MCF 10A (cell line): ENCODE measurements around the gene PAX5. TPM values are rescaled to one million over a fixed set of nuclear protein-coding genes. Genes with fewer than 3 reads are reported as not detected.

Experiments
- BruUV-seq: library from RNA; stranded (reverse); fragments of 400-500 nt; replicated peaks from 2 replicates; lab custom pipeline; 2021; lab: Mats Ljungman, UMichigan
- CTCF ChIA-PET: fragments of 300-600 bp; sonication (Branson Sonifier 250); formaldehyde crosslinking; extraction: SDS; loops from one replicate; lab custom pipeline; 2021; ENCODE audit warnings: antibody characterized with exemption, inconsistent platforms; lab: Yijun Ruan, JAX
- POLR2A ChIA-PET: fragments of 300-600, 350-650 bp; sonication (Branson Sonifier 250); formaldehyde crosslinking; extraction: SDS; loops from one replicate; lab custom pipeline; 2020; ENCODE audit warnings: antibody characterized with exemption, inconsistent platforms; lab: Yijun Ruan, JAX
- DNase-seq: peaks from one replicate; pipeline ENCODE4 v3.0.0-alpha.2; 2018; ENCODE audit not compliant: unreplicated experiment
- H3K27ac Mint-ChIP-seq: one replicate; pipeline ENCODE4 v1.8.0; 2022; ENCODE audit warnings: mild to moderate bottlenecking, low read depth, mixed read lengths; ENCODE audit not compliant: unreplicated experiment
- H3K27me3 Mint-ChIP-seq: one replicate; pipeline ENCODE4 v1.8.0; 2022; ENCODE audit warnings: mixed read lengths; ENCODE audit not compliant: insufficient read depth, unreplicated experiment
- H3K36me3 Mint-ChIP-seq: one replicate; pipeline ENCODE4 v1.8.0; 2022; ENCODE audit warnings: mild to moderate bottlenecking, moderate library complexity, mixed read lengths; ENCODE audit not compliant: insufficient read depth, unreplicated experiment
- H3K4me1 Mint-ChIP-seq: one replicate; pipeline ENCODE4 v1.8.0; 2022; ENCODE audit warnings: mixed read lengths; ENCODE audit not compliant: insufficient read depth, unreplicated experiment
- H3K4me3 Mint-ChIP-seq: one replicate; pipeline ENCODE4 v1.8.0; 2022; ENCODE audit warnings: mild to moderate bottlenecking, moderate library complexity, mixed read lengths; ENCODE audit not compliant: unreplicated experiment
- H3K9me3 Mint-ChIP-seq: one replicate; pipeline ENCODE4 v1.8.0; 2022; ENCODE audit warnings: mixed read lengths; ENCODE audit not compliant: unreplicated experiment
- intact Hi-C: fragments of 100-400 bp; cut with micrococcal nuclease; formaldehyde crosslinking; loops from 2 replicates; pipeline ENCODE4 v1.14.1; 2022
- microRNA-seq: library from miRNA; unstranded; fragments of <30 nt; microRNA quantifications from one replicate; pipeline ENCODE4 v1.2.0, GENCODE V29; 2022
- total RNA-seq: library from RNA; stranded (reverse); gene quantifications from 2 replicates; pipeline ENCODE4 v1.2.3, GENCODE V29; 2022
- TF ChIP-seq, protein P1 (sequence below): fragments of 200-600 bp; IDR thresholded peaks from one replicate; pipeline ENCODE4 v1.8.0; 2022; ENCODE audit warnings: antibody characterized with exemption, mild to moderate bottlenecking; ENCODE audit not compliant: unreplicated experiment

Gene PAX5
- total RNA-seq, 1 experiment from 2014 or later = not detected

DNA sequence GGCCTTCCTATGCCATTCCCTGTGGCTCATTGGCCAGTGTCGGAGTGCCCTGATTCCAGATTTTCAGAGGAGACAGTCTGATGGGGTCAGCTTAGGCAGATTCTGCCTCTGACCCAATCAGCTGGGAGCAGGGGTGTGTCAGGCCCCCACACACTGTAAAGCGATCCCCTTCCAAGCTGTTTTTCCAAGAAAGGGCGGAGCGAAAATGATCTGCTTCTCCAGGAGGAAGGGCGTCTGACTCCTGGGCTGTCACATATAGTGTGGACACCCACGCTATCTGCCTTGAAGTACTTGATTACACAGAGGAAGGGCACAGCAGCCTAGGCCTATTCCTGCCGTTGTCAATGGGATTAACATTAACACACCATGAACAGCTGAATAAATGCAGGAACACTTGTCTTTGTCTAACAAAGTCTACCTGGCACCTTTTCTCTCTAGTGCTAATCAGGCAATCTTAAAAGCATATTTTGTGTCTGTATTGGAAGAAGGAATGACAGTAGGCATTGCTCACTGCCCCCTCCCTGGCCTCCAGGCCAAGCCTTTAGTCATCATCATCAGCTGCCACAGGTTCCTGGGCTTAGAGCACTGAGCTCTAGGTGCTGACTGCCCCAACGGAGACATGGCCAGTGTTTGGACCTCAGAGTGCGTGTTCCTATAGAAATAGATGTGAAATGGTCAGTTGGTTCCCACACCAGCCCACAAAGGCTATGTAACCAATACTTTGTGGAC, 242.7 kb downstream of the PAX5 start:
- H3K4me3 Mint-ChIP-seq = no peak overlapping the region
- no peaks in the 10 kb centered on the region for H3K9me3 Mint-ChIP-seq

DNA sequence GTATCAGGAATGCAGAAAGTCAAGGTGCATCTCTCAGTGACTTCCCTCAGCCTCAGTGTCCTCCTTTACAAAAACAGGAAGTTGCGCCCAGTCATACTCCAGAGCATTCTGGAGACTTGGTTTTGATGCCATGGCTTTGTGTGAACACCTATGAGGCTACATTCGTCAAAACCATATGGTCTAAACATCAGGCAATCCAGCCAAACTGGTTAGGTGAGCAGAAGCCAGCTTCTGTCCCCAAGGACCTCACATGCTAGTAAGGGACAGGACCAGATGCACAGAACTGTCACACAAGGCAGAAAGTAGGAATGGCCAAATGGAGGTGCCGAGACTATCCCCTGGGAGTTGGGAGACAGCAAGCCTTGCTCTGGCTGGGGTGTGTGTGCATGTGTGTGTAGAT, 244.2 kb downstream of the PAX5 start:
- no peak overlapping the region for H3K4me3 Mint-ChIP-seq
- H3K4me1 Mint-ChIP-seq = no peaks in the 10 kb centered on the region
- intact Hi-C loops = no loop called here
- CTCF ChIA-PET = no interaction called here
- no TSS peak for BruUV-seq
- H3K27ac Mint-ChIP-seq = no peak overlapping the region
- no peaks in the 10 kb centered on the region for H3K9me3 Mint-ChIP-seq
- POLR2A ChIA-PET = no interaction called here
- DNase-seq = no peak
- peaks cover 42% of the 10 kb centered on the region for H3K27me3 Mint-ChIP-seq
- H3K36me3 Mint-ChIP-seq = no peaks in the 10 kb centered on the region
- TF ChIP-seq, protein P1, sequence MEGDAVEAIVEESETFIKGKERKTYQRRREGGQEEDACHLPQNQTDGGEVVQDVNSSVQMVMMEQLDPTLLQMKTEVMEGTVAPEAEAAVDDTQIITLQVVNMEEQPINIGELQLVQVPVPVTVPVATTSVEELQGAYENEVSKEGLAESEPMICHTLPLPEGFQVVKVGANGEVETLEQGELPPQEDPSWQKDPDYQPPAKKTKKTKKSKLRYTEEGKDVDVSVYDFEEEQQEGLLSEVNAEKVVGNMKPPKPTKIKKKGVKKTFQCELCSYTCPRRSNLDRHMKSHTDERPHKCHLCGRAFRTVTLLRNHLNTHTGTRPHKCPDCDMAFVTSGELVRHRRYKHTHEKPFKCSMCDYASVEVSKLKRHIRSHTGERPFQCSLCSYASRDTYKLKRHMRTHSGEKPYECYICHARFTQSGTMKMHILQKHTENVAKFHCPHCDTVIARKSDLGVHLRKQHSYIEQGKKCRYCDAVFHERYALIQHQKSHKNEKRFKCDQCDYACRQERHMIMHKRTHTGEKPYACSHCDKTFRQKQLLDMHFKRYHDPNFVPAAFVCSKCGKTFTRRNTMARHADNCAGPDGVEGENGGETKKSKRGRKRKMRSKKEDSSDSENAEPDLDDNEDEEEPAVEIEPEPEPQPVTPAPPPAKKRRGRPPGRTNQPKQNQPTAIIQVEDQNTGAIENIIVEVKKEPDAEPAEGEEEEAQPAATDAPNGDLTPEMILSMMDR = no peak

More for the DNA sequence above, 242.7 kb downstream of the PAX5 start:
- no TSS peak for BruUV-seq
- CTCF ChIA-PET = interaction anchor here (0.5 to 1.6 kb wide), 6 partner anchors 9 to 783 kb away, joined by 3 to 6 read pairs (median 4); no protein-coding TSS in a partner anchor
- H3K36me3 Mint-ChIP-seq = no peaks in the 10 kb centered on the region
- peaks cover 27% of the 10 kb centered on the region for H3K27me3 Mint-ChIP-seq
- TF ChIP-seq, protein P1 = no peak
- intact Hi-C loops = no loop called here
- no peak overlapping the region for H3K27ac Mint-ChIP-seq
- no peaks in the 10 kb centered on the region for H3K4me1 Mint-ChIP-seq
- POLR2A ChIA-PET = interaction anchor here (0.6 kb wide), 2 partner anchors 265 to 326 kb away, joined by 3 read pairs; no protein-coding TSS in a partner anchor
- no peak for DNase-seq

DNA sequence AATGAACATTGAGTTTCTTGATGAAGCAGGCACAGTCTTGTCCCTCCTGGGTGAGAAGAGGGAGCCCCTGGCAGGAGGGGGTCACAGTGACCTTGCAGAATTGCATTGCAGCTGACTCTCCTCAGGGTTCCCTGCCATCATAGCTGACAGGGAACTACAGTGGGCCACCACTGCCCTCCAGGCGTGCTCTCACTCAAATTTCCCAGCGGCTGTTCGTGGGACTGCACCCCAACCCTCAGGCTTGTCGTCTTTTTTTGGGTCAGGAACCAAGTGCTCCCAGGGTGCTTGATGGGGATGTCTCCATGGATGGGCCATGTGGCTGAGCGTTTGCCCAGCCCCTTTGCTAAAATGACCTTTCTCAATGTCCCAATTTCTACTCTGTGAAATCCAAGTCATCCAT, 245.5 kb downstream of the PAX5 start:
- TF ChIP-seq, protein P1 = peak; percentile 34
- intact Hi-C loops = no loop called here
- H3K36me3 Mint-ChIP-seq = no peaks in the 10 kb centered on the region
- DNase-seq = peak; percentile 9
- ChIA-PET POLR2A (interaction anchor here (0.7 kb wide), 1 partner anchor 63 kb away, joined by 3 read pairs; no protein-coding TSS in a partner anchor), CTCF (no interaction called here)
- no peaks in the 10 kb centered on the region for H3K4me1 Mint-ChIP-seq
- H3K4me3 Mint-ChIP-seq = no peak overlapping the region
- H3K9me3 Mint-ChIP-seq = no peaks in the 10 kb centered on the region
- peaks cover 53% of the 10 kb centered on the region for H3K27me3 Mint-ChIP-seq
- H3K27ac Mint-ChIP-seq = no peak overlapping the region
- no TSS peak for BruUV-seq

DNA sequence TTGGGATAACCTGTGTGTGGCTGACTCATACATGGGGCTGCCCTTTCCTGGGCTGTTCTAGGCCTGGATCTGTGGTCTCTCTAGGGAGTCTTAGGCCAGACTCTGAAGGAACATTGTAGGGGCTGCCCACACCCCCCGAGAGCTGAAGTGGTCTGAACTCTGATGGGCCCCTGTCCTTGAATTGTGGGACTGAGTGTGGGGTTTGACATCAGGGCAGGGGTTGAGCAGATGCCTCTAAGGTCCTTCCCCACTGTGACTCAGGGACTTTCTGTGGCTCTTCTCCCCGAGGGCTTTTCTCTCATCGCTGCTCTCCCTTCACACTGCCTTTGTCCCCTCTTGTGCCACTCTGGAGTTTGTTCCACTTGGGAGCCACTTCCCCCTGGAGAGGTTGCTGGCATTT, 246.4 kb downstream of the PAX5 start:
- Mint-ChIP-seq H3K36me3 (no peaks in the 10 kb centered on the region), H3K27me3 (peaks cover 52% of the 10 kb centered on the region), H3K4me1 (no peaks in the 10 kb centered on the region), H3K27ac (no peak overlapping the region), H3K9me3 (no peaks in the 10 kb centered on the region), H3K4me3 (no peak overlapping the region)
- CTCF ChIA-PET = interaction anchor here (0.6 kb wide), 1 partner anchor 701 kb away, joined by 3 read pairs; no protein-coding TSS in a partner anchor
- TF ChIP-seq, protein P1 = no peak
- peak; percentile 28 for DNase-seq
- POLR2A ChIA-PET = no interaction called here
- no TSS peak for BruUV-seq
- intact Hi-C loops = no loop called here

Small RNAs within 50 kb of the gene (microRNA-seq; reads per million reads assigned to microRNA genes)
- gene MIR4475 (not detected), gene MIR4476 (not detected), gene MIR4540 (not detected)

Other genes starting within 250 kb of the PAX5 start
- 34.0 and 41.7 TPM in 2 replicates for gene ZCCHC7, start 86.3 kb upstream of the PAX5 start, total RNA-seq